NCI-H2081 treated with DMSO at 0.1 percent for 48 hours (cell line): ENCODE results near the gene PHF21B.

Experiments used
- DNase-seq: peaks from one replicate; lab custom pipeline; 2025; lab: John Stamatoyannopoulos, UW

PHF21B gene

DNA sequence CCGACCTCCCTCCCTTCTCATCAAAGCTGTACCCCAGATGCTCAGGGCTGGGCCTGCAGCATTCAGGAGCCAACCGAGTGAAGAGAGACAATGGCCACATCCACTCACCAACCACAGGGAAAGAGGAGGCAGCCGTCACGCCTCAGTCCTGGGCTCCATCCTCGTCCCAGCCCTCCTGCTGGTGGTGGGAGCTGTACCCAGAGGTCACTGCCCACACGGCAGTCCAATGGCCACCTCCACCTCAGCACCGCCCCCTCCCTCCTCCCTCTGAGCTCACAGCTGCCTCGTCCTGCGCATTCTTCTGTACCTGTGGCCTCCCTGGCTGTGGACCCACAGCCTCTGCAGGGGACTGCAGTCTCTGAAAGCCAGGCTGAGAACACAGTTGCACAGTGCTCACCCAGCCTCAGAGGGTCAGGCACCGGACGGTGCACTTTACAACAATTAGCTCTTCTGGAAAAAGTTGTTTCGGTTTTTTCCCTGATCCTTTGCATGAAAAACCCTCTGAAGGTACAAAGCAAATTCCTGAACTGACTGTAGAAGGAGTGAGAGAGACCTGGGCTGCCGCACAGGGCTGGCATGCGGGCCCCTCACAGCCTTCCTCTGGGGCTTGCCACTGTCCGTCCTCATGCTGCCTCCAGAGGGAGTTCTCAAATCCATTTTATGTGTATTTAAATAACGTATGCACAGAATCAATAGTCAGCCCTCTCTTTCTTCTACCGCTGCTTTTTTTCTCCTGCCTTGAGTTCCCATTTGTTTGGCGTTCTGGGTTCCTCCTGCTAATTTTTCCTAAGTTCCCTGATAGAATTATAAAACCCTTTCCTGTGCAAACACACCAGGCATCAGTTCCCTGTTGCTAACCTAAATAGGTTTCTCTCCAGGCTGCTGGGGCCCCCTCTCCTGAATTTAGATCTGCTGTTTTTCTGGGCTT lies 52.7 kb downstream of the PHF21B start:
- DNase-seq: no peak

DNA sequence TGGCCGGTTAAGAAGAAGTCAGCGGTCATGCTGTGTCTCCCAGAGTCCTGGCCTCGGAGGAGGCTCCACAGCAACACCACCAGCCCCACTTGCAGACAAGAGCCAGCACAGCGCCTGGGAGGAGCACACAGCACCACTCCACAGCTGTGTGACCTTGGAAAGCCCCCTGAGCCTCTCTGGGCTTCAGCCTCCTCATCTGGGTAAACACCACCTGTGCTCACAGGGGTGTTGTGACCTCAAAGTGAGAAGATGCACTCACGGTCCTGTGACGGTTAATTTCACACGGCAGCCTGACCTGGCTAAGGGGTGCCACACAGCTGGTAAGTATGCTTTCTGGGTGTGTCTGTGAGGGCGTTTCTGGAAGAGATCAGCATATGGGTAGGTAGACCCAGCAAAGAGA lies 54.7 kb downstream of the PHF21B start:
- DNase-seq: no peak

DNA sequence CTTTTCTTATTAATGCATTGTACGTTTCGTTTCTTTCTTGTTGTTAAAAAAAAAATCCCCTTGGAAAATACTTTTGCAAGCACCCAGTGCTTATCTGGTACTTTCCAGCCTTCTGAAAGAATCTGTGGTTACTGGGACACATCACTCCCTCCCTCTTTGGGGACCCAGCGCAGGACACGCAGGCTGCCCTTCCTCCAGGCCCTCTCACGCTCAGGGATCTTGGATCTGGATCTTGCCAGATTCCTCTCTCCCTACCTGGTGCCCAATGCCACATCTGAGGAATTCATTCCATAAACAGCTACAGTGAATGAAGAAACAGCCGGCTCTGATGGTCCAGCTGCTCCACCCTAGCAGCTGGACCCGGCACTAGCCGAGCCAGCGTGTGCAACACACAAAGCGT lies 55.7 kb downstream of the PHF21B start:
- no peak for DNase-seq

- no peak for DNase-seq
Observed at GRCh38 chr22:44952863-44953746, 56.7 kb downstream of the PHF21B start.

GRCh38 chr22:44951510-44951816 lies 58.3 kb downstream of the PHF21B start:
- DNase-seq: no peak

- DNase-seq: no peak
Observed at GRCh38 chr22:44950806-44951509, 58.8 kb downstream of the PHF21B start.

GRCh38 chr22:44947846-44948245 lies 62.0 kb downstream of the PHF21B start:
- DNase-seq: no peak

- no peak for DNase-seq
Observed at GRCh38 chr22:44947049-44947448, 62.8 kb downstream of the PHF21B start.

DNA sequence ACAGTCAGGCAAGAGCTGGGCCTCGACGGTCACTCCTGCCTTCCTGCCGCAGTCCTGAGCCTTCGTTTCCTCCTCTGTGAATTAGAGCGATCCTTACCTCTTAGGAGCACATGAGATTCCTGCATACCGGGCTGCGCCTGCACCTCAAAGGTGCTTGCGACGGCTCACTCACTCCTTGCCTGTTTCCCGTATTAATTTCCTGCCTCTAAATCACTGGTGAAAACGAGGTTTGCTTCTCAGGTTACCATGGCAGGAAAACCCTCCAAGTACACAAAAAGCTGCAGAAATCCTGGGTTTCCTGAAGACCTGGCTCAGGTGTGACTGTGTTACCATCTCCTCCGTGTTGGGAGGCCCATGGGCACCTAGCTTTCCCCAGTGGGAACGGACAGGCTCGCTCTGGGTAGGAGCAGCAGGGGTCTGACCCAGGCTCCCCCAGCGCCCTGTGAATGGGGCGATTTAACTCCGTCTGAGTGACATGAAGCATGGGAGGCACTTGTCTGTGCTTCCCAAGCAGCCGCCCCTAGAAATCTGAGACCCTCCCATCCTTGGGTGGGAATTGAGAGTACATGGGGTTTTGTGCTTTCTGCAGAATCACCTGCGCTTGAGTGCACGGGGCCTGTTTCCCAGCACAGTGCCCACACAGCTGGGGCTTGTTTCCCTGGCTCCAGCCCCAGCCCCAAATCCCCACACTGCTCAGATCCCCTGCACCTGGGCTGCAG lies 64.8 kb downstream of the PHF21B start:
- no peak for DNase-seq

DNA sequence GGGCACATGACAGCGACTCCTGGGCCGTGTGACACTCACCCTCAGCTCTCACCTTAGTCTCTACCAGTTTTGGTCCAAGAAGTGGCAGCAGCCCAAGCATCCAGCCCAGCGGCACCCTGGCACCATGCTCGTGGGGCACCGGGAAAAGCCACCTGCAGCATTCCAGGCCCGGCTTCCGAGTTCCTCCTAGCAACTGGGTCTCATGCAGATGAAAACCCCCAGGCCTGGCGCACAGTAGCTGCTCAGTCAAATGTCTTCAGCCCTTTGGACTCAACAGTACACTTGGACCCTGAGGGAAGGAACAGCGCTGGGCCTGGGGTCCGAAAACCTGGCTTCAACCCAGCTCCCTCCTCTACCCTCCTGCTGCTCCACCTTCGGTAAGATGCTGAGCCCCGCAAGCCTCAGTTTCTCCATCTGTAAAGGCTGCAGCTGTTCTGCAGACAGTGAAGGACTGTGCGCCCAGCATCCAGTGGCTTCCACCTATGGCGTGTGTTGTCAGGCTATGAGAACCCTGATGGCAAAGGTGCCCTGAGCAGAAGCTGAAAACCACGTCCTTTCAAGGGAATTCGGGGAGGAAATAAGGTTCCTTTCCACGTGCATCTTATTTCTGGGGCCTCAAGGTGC lies 66.0 kb downstream of the PHF21B start:
- no peak for DNase-seq

DNA sequence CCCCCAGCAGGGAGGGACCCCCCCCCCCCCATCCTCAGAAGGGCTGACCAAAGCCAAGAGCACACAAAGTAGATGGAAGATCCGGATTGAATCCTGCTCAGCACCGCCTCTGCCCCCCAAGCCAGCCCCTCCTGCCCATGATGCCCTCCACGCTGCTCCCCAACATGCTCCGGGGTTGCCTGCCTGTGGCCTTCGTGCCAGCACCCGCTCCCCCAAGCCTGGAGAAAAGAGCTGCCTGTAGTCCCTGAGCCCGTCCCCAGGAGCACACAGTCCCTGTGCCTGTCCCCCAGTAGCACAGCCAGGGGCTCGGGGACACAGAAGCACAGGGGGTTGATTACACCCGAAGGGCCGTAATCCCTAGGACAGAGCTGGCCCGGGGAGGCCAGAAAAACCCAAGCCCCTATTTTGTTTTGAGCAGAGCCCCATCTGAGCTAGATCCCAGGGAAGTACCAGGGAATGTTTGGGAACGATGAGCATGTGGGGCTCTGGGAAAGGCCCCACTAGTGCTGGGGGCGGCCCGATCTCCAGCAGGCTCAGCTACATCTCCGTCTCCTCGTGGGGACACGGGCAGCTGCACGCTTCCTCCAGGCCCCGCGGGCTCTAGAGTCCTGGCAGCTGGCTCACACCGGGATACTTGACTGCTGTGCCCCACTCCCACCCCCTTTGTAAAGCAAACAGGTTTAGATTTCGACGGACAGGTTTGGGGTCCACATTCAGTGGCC lies 66.7 kb downstream of the PHF21B start:
- DNase-seq: no peak

DNA sequence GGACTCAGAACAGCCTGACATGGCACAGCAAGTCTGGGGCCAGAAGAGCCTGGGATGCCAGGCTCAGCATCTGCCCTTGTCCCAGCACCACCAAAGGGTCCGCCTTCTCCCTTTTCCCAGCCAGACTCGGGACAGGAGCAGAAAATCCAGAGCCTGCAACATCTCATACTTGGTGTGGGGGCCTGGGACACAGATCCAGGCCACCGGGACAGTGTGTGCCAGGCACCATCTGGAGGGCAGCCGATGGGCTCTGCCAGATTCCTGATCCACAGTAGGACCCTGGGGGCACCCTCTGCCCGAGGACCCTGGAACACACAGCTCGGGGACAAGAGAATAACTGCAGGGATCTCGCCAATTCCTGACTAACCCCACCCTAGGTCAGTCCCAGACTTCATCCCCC lies 67.7 kb downstream of the PHF21B start:
- no peak for DNase-seq

DNA sequence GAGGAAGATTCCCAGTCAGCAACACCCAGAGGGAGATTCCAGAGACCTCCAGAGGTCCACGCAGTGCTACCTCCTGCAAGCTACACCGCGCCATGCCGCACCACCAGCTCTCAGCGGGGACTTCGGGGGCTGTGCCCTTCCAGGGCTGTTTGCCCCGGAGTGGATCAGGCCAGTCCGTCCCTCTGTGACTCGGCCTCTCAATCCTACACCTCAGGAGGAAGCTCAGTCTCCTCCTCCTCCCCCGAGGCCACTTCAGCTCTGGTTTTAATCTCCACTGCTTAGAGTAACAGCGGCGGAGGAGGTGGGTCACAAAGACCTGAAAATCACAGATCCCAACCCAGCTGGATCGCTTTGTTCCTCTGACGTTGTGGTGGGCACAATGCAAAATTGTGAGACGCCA lies 68.6 kb downstream of the PHF21B start:
- no peak for DNase-seq

- DNase-seq: no peak
Observed at GRCh38 chr22:44940130-44940529, 69.7 kb downstream of the PHF21B start.

- no peak for DNase-seq
Observed at GRCh38 chr22:44939451-44939850, 70.4 kb downstream of the PHF21B start.

GRCh38 chr22:44938886-44939285 lies 70.9 kb downstream of the PHF21B start:
- no peak for DNase-seq

- no peak for DNase-seq
Observed at GRCh38 chr22:44937216-44937615, 72.6 kb downstream of the PHF21B start.

GRCh38 chr22:44936201-44936600 lies 73.6 kb downstream of the PHF21B start:
- no peak for DNase-seq

DNA sequence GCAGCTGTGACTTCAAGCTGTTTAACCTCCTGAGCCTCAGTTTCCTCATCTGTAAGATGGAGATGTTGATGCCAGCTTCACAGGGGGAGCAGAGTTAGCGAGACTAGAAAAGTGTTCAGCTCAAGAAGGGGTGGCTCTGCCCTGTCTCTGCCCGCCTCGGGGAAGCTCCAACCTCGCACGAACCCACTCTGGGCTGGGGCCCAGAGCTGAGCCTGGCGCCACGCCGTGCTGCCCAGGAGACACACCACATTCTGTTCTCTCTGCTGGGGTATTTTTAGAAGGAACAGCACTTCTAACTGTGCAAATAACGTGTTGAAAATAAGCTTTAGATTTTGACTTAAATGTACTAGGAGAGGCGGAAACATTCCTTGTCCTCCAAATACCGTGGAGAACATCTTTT lies 74.1 kb downstream of the PHF21B start:
- no peak for DNase-seq

DNA sequence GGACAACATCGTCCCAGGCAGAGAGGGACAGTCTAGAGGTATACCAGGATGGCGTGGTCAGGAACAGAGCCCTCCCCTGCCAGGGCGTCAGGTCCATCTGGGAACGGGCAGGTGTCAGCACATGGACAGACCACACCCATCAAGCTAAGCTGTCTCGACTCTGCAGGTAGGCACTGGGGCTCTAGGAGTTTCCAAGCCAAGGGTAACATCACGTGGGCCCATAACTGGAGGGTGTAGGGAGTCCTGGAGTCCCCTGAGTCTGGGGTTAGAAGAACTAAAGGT lies 75.4 kb downstream of the PHF21B start:
- DNase-seq: no peak
